ENCODE data around the gene MOGAT3.
"Not testable (repeated sequence)": the region's sequence is repeated elsewhere in the genome, so short reads cannot be mapped to it uniquely, and the experiment has no call there.

Gene MOGAT3

GRCh38 chr7:101203740-101204738, 3.2 kb upstream of the MOGAT3 start:
- not testable (repeated sequence) for DNase-seq

GRCh38 chr7:101202603-101202918, 1.7 kb upstream of the MOGAT3 start:
- DNase-seq, result no peak

GRCh38 chr7:101201695-101202602, 1.1 kb upstream of the MOGAT3 start:
- no peak for DNase-seq

DNA sequence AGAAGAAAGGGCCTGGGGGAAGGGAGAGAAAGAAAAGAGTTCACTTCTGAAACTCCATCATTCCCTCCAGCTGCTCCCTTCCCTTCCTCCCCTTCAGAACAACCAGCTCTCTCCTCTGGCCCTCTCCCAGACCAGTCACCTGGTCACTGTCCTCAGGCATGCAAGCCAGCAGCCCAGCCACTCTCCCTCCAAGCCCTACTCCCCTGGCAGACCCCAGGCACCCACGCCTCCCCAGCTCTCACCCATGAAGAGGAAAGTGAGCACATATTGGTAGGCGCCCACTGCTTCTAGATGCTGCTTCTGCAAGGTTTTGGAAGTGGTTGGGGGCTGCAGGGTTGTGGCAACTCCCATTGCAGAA, 353 bp downstream of the MOGAT3 start:
- no peak for DNase-seq

DNA sequence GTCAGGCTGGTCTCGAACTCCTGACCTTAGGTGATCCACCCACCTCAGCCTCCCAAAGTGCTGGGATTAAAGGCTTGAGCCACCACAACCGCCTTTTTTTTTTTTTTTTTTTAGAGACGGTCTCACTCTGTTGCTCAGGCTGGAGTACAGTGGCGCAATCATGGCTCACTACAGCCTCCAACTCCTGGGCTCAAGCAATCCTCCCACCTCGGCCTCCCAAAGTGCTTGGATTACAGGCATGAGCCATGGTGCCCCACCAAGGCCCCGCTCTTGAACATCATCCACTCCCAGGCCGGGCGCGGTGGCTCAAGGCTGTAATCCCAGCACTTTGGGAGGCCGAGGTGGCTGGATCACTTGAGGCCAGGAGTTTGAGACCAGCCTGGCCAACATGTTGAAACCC, 1.3 kb downstream of the MOGAT3 start:
- not testable (repeated sequence) for DNase-seq

DNA sequence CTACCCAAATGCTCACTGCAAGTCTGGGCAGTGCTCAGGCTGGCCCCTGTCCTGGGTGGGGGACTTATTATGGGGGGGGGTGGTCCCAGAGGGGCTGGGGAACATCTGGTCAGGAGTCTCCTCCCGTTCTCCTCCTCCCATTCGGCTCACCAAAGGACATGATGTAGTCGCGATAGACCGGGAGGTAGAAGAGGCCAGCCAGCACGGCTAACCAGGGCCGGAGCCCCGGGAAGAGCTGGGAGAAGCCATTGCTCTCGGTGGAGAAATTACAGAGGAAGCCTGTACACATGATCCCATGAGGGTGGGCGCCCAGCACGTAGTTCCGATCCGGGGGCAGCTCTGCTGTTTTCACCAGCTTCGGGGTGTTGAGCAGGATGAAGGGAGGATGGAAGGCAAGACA, 2.4 kb downstream of the MOGAT3 start:
- no peak for DNase-seq

DNA sequence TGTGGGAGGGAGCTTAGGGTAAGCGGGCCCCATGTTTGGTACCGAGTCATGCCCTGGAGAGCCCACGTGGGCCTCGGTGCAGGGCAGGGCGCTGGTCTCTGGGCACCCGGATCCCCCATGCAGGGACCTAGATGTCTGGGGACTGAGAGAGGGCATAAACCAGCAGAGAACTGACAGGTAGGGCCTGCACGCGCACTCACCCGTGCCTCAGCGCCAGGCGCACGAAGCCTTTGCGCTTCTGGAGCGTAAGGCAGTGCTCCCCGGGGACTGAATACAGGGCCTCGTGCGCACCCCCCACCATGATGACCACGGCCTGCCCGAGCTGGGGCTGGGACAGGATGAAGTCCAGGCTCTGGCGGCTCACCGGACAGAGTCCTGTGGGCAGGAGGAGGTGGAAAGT, 2.8 kb downstream of the MOGAT3 start:
- DNase-seq, result no peak

DNA sequence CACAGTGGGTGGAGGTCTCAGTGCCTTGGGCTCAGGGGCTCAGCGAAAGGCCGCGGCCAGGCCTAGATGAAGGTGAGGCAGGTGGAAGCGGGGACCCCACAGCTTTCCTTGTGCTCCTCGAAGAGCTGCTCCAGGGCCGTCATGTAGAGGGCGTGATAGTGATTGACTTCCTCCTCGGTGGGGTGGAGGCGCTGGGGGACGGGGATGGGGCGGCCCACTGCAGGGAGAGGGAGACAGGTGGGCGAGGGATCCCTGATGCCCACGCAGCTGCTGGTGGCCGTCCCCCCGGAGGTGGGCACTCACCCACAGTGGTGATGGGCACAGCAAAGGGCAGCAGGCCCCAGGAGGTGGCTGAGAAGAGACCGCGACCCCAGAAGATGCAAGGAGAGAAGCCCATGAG, 5.0 kb downstream of the MOGAT3 start:
- no peak for DNase-seq

DNA sequence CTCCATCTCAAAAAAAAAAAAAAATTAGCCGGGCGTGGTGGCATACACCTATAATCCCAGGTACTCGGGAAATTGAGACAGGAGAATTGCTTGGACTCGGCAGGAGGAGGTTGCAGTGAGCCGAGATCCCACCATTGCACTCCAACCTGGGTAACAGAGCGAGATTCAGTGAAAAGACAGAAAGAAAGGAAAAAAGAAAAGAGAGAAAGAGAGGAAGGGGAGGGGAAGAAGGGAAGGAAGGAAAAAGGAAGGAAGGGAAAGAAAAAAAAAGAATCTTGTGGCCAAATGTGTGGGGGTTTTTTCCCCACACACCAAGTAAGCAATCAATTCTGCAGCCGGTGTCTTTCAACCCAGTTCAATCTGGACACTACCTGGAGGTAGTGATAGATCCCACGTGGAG, 11.7 kb downstream of the MOGAT3 start:
- no peak for DNase-seq

- DNase-seq, result no peak
Measured at GRCh38 chr7:101186844-101187428, 13.9 kb downstream of the MOGAT3 start.

DNA sequence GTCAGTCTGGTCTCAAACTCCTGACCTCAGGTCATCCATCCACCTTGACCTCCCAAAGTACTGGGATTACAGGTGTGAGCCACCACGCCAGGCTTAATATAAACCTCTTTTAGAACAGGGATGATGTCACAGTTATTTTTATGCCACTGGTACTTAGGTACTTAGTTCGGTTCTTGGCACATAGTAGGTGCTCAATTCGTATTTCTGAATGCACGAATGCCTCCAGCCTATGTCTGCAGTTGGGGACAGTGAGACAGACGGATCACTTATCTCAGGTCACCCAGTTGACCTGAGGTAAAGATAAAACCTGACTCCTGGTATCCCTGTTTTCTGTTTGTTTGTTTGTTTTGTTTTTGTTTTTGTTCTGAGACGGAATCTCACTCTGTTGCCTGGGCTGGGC, 14.6 kb downstream of the MOGAT3 start:
- DNase-seq, result no peak

- no peak for DNase-seq
Measured at GRCh38 chr7:101185258-101185839, 15.5 kb downstream of the MOGAT3 start.

DNA sequence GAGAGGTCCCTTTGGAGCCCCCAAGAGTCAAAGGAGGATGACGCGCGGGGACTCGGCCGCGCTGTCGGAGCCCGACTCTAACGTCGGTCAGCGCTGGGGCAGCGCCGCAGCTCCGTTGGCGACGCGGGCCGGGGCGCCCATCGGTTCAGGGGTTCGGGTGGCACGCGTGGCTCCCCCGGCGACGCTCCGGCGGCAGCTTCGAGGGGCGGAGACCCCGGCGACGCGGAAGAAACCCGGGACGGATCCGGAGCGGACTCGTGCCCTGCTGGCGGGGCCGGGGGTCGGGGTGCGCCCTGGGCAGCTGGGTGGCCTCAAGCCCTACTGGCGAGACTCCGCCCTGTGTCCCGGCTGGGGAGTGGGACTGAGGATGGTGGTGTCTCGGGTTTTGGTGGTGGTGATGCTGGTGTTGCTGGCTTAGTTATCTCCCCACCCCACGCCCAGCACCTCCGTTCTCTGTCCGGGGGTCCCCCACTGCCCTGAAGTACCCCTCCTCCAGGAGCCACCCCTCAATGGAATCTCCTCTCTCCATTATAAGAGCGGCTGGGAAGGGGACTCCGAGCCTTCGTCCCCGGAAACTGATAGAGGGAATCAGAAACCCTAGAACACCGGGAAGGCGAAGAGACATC, 20.6 kb downstream of the MOGAT3 start, which contains the start of gene NAT16:
Gene NAT16, minus strand, starts transcription at position 164 of the 626 bp plus-strand sequence. CDS start 5,486 bp downstream, outside the sequence.
- no peak for DNase-seq

DNA sequence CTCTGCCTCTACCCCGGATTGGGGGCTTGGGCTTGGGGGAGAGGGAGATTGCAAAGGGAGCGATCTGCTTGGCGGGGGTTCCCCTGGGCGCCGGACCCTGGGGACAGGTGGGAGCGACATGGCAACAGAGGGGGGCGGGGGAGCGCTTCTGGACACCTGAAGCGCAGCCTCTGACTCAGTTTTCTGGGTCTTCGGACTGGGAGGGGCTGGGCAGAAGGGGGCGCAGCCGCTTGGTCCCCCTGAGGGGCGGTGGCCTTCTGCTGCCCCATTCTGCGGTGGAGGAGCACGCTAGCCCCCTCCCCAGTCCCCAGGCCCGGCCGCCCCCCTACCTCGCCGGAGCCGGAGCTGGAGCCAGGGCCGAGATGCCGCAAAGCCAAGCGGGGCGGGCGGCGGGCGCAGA, 21.1 kb downstream of the MOGAT3 start:
- no peak for DNase-seq

DNA sequence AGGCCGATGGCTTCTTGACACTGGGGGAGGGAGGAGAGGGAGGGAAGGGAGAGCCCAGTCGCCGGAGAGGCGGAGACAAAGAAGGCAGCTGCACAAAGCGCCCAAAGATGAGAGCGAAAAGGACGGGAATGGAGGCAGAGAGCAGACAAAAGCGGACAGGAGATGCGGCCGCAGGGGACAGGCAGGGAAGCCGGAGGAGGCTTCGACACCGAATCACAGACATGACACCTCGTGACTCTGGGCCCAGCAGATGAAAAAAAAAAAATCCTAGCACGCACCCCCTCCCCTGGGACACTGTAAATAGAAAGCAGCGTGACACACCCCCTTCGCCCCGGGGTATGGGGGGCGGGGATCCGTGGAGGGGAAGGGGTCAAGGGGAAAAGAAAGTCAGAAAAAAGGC, 21.7 kb downstream of the MOGAT3 start:
- no peak for DNase-seq

DNA sequence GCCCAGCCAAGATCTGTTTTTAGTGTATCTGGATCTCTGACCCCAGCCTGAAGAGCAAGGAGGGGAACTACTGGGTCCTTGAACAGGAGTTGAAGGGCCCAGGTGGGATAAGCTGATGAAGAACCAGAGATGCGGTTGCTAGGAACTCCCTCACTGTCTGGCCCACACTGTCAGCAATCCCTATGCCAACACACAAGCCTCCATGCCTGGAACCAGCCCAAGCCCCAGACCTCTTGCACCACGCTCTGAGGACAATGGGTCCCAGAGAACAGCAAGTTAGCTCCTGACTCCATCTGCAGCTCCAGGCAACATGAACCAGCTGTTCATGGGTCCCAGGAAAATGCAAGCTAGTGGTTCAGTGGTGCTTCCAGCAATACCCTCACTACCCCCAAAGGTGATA, 23.2 kb downstream of the MOGAT3 start:
- DNase-seq, result no peak

GRCh38 chr7:101175664-101176063, 25.2 kb downstream of the MOGAT3 start:
- no peak for DNase-seq

DNA sequence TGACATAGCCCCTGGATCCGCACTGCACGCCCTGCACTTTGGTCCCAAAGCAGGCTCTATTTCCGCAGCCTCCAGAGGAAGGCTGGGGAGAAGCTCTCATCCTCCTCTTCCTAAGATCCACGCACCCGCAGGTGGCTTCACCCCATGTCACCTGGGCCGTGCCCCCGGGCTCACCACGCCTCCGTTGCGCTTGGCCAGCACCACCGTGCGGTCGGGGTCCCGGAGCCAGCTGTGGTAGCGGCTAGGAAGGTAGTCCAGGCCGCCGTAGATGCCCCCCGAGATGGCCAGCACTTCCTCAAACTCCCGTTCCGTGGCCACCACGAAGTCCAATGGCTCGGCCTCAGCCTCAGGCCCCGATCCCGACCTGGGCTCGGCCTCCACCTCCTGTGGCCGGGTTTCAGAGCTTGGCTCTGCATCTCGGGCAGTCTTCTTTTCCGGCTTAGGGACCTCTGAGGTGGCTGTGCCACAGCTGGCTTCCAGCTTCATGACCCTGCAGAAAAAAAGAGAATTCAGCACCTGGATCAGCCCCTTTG, 26.4 kb downstream of the MOGAT3 start:
- no peak for DNase-seq

GRCh38 chr7:101173752-101174244, 27.0 kb downstream of the MOGAT3 start:
- peak; percentile 46 for DNase-seq

- peak; percentile 67 for DNase-seq
Measured at GRCh38 chr7:101172854-101173751, 27.7 kb downstream of the MOGAT3 start.

Measured in DMS153 (cell line).